Lower lobe of right lung (tissue), 2 donors: Measurements from ENCODE around the gene KLK1. TPM values are rescaled to one million over a fixed set of nuclear protein-coding genes. Genes with fewer than 3 reads are reported as not detected.

Experiments used
- ATAC-seq, 2 donors: fragments of 200-7000 bp; cut with Tn5 transposase; one replicate each; pipeline ENCODE4 v1.9.1; 2020 to 2022; ENCODE audit warnings: mild to moderate bottlenecking in 2 of 2, moderate library complexity in 2 of 2
- DNase-seq: peaks from one replicate; pipeline ENCODE4 v3.0.0-alpha.2; 2020
- H3K27ac ChIP-seq: fragments of 200-600 bp; one replicate; pipeline ENCODE4 v1.8.0; 2022
- H3K27me3 ChIP-seq: fragments of 200-600 bp; one replicate; pipeline ENCODE4 v1.8.0; 2022; ENCODE audit warnings: low read depth
- H3K36me3 ChIP-seq: fragments of 200-600 bp; one replicate; pipeline ENCODE4 v1.8.0; 2022; ENCODE audit warnings: mild to moderate bottlenecking
- H3K4me1 ChIP-seq: fragments of 200-600 bp; one replicate; pipeline ENCODE4 v1.8.0; 2022
- H3K4me3 ChIP-seq: fragments of 200-600 bp; one replicate; pipeline ENCODE4 v1.8.0; 2022; ENCODE audit warnings: mild to moderate bottlenecking
- H3K9me3 ChIP-seq: fragments of 200-600 bp; one replicate; pipeline ENCODE4 v1.8.0; 2022
- CTCF ChIP-seq: fragments of 200-600 bp; IDR thresholded peaks from one replicate; pipeline ENCODE4 v1.8.0; 2022; ENCODE audit warnings: antibody characterized with exemption, mild to moderate bottlenecking
- intact Hi-C: fragments of 100-400 bp; cut with DNase I; formaldehyde crosslinking; loops from one replicate; pipeline ENCODE4 v1.11.0; 2022
- total RNA-seq: library from RNA; stranded (reverse); fragmentation: NEBNext Ultra II Directional; extraction: Animal tissue kit (Norgen Biotek cat#: 25700); gene quantifications from one replicate; pipeline ENCODE4 v1.2.1, GENCODE V29; 2021
- donor health status: DM: no; HTN: yes; CAD: no; lungs with severe emphysema.

The KLK1 gene
- total RNA-seq, 1 donor from 2014 or later, result 1.9 TPM

GRCh38 chr19:50861010-50861409 is 37.4 kb upstream of the KLK1 start:
- H3K27me3 ChIP-seq, result peaks cover 30% of the 10 kb centered on the region
- DNase-seq (no peak), ATAC-seq (no peak)
- no peak overlapping the region for H3K4me3 ChIP-seq
- H3K36me3 ChIP-seq, result no peaks in the 10 kb centered on the region
- no peaks in the 10 kb centered on the region for H3K4me1 ChIP-seq
- H3K27ac ChIP-seq, result no peak overlapping the region
- H3K9me3 ChIP-seq, result no peaks in the 10 kb centered on the region
- intact Hi-C loops, result no loop called here
- no peak for TF ChIP-seq CTCF

GRCh38 chr19:50859849-50860248 is 36.3 kb upstream of the KLK1 start:
- H3K4me3 ChIP-seq, result no peak overlapping the region
- DNase-seq (no peak), ATAC-seq (no peak)
- intact Hi-C loops, result no loop called here
- H3K36me3 ChIP-seq, result no peaks in the 10 kb centered on the region
- no peaks in the 10 kb centered on the region for H3K4me1 ChIP-seq
- H3K9me3 ChIP-seq, result no peaks in the 10 kb centered on the region
- H3K27me3 ChIP-seq, result peaks cover 35% of the 10 kb centered on the region
- no peak overlapping the region for H3K27ac ChIP-seq
- no peak for TF ChIP-seq CTCF

- intact Hi-C loops, result no loop called here
- Histone ChIP-seq H3K9me3 (no peaks in the 10 kb centered on the region), H3K27me3 (peaks cover 28% of the 10 kb centered on the region), H3K4me1 (no peaks in the 10 kb centered on the region), H3K4me3 (no peak overlapping the region), H3K36me3 (no peaks in the 10 kb centered on the region), H3K27ac (no peak overlapping the region)
- no peak for TF ChIP-seq CTCF
- ATAC-seq (no peak), DNase-seq (no peak)
Observed at GRCh38 chr19:50858886-50859285, 35.3 kb upstream of the KLK1 start.

- Histone ChIP-seq H3K9me3 (no peaks in the 10 kb centered on the region), H3K27ac (no peak overlapping the region), H3K4me1 (no peaks in the 10 kb centered on the region), H3K27me3 (peaks cover 27% of the 10 kb centered on the region), H3K4me3 (no peak overlapping the region), H3K36me3 (no peaks in the 10 kb centered on the region)
- DNase-seq, result no peak
- intact Hi-C loops, result no loop called here
- no peak for TF ChIP-seq CTCF
- ATAC-seq, result no peak
Observed at GRCh38 chr19:50857366-50857765, 33.8 kb upstream of the KLK1 start.

- Histone ChIP-seq H3K27me3 (peaks cover 39% of the 10 kb centered on the region), H3K36me3 (no peaks in the 10 kb centered on the region), H3K9me3 (no peaks in the 10 kb centered on the region), H3K4me1 (no peaks in the 10 kb centered on the region), H3K4me3 (no peak within 1 kb of the TSS), H3K27ac (no peak within 1 kb of the TSS)
- TF ChIP-seq CTCF, result no peak
- ATAC-seq, result no peak
- no peak for DNase-seq
- intact Hi-C loops, result no loop called here
Observed at GRCh38 chr19:50854636-50855410, 31.2 kb upstream of the KLK1 start, which contains the start of gene KLK3. TSS of gene KLK3 (plus strand) at chr19:50854915. CDS start at chr19:50854956, 41 bp downstream.
